Cardiac fibroblast (primary cell): Measurements from ENCODE around the gene TBXA2R.
"Not testable (repeated sequence)": the region's sequence is repeated elsewhere in the genome, so short reads cannot be mapped to it uniquely, and the experiment has no call there.

Source experiments
- DNase-seq, 2 donors: peaks; one replicate each; pipeline versions ENCODE4 v3.0.0 to v3.0.0-alpha.2; 2010; ENCODE audit warnings: low read depth in 2 of 2
- H3K4me3 ChIP-seq, 2 donors: replicated peaks in 1 of 2; 1 replicate in 1 of 2; 2 replicates in 1 of 2; pipeline ENCODE4 v1.5.1; 2011; ENCODE audit warnings: low read depth in 2 of 2, low read length in 2 of 2, mild to moderate bottlenecking in 2 of 2, moderate library complexity in 1 of 2
- TF ChIP-seq, protein P1 (sequence below): IDR thresholded peaks from one replicate; pipeline ENCODE4 v1.5.1; 2011; ENCODE audit warnings: low read depth, mild to moderate bottlenecking, low read length, inconsistent platforms

TBXA2R gene

DNA sequence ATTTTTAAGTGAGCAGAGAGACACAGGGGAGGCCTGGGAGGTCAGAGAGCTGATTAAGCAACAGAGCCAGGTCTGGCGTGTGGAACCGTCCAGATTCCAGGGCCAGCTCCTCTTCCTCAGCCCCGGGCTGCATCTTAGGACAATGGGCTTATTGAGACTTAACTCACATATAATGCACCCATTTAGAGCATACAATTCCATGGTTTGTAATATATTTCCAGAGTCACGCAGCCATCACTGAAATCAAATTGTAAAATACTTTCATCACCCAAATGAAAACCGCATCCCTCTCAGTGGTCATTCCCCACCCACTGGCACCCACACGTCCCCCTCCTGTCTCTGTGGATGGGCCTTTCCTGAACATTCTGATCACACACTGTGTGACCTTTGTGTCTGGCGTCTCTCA lies 36.1 kb downstream of the TBXA2R start:
- no peak overlapping the region for H3K4me3 ChIP-seq
- TF ChIP-seq, protein P1, sequence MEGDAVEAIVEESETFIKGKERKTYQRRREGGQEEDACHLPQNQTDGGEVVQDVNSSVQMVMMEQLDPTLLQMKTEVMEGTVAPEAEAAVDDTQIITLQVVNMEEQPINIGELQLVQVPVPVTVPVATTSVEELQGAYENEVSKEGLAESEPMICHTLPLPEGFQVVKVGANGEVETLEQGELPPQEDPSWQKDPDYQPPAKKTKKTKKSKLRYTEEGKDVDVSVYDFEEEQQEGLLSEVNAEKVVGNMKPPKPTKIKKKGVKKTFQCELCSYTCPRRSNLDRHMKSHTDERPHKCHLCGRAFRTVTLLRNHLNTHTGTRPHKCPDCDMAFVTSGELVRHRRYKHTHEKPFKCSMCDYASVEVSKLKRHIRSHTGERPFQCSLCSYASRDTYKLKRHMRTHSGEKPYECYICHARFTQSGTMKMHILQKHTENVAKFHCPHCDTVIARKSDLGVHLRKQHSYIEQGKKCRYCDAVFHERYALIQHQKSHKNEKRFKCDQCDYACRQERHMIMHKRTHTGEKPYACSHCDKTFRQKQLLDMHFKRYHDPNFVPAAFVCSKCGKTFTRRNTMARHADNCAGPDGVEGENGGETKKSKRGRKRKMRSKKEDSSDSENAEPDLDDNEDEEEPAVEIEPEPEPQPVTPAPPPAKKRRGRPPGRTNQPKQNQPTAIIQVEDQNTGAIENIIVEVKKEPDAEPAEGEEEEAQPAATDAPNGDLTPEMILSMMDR, result no peak
- DNase-seq, result no peak

DNA sequence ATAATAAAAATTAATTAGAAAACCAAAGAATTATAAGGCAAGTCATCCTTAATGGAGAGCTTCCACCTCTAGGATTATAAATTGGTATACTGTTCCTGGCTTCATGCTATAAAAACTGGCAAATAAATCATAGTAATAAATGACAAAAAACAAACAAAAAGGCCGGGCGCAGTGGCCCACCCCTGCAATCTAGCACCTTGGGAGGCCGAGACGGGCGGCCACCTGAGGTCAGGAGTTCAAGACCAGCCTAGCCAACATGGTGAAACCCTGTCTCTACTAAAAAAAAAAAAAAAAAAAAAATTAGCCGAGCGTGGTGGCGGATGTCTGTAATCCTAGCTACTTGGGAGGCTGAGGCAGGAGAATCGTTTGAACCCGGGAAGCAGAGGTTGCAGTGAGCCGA lies 36.6 kb downstream of the TBXA2R start:
- not testable (repeated sequence) for H3K4me3 ChIP-seq, DNase-seq

DNA sequence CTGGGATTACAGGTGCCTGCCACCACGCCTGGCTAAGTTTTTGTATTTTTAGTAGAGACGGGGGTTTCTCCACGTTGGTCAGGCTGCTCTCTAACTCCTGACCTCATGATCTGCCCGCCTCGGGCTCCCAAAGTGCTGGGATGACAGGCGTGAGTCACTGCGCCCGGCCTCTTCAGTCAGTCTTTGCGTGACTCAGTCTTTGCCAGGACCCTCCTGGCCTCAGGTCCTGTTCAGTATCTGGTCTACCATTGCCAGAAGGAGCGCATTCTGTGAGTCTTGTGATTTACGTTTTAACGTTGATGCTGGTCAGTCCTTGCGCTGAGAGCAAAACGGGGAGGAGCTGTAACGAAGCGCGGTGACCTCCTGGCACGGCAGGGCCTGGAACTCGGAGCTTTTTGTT lies 41.5 kb downstream of the TBXA2R start:
- peak in 1 of 2 donors; percentile 46 for DNase-seq
- no peak overlapping the region for H3K4me3 ChIP-seq
- TF ChIP-seq, protein P1, result no peak

DNA sequence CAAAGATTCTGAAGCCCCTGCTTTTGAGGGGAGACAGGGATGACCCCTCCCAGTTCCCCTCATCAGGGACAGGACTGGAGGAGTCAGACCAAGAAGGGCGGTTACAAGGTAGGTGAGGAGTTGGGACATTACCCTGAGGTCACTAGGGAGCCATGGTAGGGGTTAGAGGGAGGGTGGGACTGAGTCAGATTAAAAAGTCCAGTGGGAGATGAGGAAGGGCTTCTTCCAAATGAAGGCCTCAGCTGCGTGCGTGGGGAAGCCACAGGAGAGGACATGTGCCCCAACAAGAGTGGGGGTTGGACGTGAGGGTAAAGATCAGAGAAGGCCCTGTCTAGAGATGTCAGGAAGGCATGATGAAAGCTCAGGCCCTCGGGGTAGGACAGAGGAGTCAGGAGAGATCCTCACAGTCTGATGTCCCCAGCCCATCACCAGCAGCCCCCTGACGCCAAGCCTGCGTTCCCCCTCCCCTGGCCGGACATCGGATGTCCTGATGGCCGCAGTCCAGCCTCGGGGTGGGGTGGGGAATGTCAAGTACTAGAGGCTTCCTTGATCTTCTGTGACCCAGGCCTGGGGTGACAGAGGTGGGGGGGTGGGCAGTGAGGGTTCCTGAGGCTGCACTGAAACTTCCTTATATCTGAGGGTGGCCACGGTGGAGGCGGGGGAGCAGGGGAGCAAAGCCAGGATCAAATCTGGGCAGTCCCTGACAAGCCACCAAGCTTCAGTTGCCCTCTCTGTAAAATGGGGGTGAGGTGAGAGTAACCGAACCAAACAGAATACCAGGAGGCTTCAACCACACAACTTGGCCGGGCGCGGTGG lies 42.8 kb downstream of the TBXA2R start:
- TF ChIP-seq, protein P1, result no peak
- H3K4me3 ChIP-seq, result no peak overlapping the region
- DNase-seq, result no peak

DNA sequence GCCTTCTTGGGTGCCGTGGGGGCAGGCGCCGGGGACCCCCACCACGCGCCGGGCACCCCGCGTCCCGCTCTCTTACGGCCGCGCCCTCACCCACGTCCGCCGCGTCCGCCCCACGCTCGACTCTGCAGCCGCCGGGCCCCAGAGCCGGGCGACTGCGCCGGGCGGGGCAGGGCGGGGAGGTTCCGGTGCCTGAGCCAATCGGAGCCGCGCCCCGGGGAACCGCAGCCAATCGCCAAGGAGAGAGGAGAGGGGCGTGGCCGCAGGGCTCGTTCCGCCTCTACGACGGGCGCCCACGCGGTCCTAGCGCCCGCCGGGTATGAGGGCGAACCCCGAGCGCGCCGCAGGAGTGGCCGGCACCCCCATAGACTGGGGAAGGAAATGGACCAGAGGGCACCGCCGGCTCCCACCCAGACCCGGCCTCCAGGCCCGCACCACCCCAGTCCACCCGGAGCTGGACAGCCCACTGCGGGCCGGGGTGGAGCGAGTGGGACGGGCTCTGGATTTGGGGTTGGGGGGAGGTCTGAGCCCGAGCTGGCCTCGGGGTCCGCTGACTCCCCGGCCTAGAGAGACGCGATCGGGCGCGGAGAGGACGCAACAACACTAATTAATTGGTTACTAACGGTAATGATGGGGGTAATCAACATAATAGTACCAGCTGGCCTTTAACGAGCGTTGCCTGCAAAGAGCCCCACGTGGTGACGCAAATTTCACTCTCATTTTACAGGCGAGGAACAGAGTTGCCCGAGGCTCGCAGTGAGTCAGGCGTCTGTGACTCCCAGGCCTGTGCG lies 49.0 kb downstream of the TBXA2R start, which contains the start of gene MFSD12:
Gene MFSD12 (minus strand): TSS at position 126 of the 788 bp plus-strand sequence. CDS start 183 bp downstream, outside the sequence.
- peak; percentile 92 to 93 for DNase-seq
- peak within 1 kb of the TSS; percentile 69 to 96 for H3K4me3 ChIP-seq
- TF ChIP-seq, protein P1, result no peak

DNA sequence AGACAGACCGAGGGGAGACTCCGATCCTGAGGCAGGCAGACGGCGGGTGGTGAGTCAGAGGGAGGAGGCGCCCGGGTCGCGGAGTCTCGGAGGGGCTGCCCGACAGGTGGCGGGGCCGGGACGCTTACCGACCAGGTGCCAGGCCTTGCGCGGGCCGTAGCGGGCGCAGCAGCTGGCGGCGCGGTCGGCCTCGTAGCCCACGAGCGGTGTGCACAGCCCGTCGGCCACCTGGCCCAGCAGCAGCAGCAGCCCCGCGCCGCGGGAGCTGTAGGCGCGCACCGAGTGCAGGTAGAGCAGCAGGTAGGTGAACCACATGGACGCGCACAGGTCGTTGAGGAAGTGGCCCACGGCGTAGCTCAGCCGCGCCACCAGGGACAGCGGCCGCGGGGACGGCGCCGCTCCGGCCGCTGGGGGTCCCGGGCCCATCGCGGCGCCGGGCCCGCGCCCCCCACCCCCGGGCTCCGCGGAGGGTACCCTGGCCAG lies 49.7 kb downstream of the TBXA2R start:
- H3K4me3 ChIP-seq, result peak overlapping the region; percentile 69 to 96
- DNase-seq, result no peak
- TF ChIP-seq, protein P1, result no peak

DNA sequence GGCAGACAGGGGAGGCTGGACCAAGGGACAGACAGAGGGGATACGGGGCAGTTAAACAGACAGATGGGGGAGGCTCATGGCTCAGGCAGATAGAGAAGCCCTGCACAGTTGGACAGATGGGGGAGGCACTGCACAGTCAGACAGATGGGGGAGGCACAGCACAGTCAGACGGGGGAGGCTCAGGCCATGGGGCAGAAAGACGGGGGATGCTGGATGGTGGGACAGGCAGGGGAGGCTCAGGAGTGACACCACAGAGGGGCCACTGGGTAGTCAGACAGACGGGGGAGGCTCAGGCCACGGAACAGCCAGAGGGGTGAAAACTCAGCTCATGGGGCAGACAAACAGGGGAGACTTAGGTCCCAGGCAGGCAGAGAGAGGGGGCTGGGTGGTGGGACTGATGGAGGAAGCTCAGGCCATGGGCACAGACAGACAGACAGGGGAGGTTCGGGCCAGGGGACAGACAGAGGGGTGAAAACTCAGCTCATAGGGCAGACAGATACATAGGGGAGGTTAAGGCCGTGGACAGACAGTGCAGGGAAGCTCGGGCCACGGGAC lies 50.2 kb downstream of the TBXA2R start:
- DNase-seq, result no peak
- TF ChIP-seq, protein P1, result no peak
- peak overlapping the region; percentile 69 to 96 for H3K4me3 ChIP-seq
